NCI-H2227 treated with DMSO at 0.1 percent for 48 hours (cell line): Measurements from ENCODE around the gene NEURL3.
"Not testable (repeated sequence)": the region's sequence is repeated elsewhere in the genome, so short reads cannot be mapped to it uniquely, and the experiment has no call there.

Experiments used
- DNase-seq: peaks from one replicate; lab custom pipeline; 2025; lab: John Stamatoyannopoulos, UW

NEURL3 gene

GRCh38 chr2:96506907-96507240, 1.7 kb upstream of the NEURL3 start:
- DNase-seq = no peak

GRCh38 chr2:96506016-96506906, 1.1 kb upstream of the NEURL3 start:
- DNase-seq = no peak

GRCh38 chr2:96503637-96504243, 1.4 kb downstream of the NEURL3 start:
- no peak for DNase-seq

DNA sequence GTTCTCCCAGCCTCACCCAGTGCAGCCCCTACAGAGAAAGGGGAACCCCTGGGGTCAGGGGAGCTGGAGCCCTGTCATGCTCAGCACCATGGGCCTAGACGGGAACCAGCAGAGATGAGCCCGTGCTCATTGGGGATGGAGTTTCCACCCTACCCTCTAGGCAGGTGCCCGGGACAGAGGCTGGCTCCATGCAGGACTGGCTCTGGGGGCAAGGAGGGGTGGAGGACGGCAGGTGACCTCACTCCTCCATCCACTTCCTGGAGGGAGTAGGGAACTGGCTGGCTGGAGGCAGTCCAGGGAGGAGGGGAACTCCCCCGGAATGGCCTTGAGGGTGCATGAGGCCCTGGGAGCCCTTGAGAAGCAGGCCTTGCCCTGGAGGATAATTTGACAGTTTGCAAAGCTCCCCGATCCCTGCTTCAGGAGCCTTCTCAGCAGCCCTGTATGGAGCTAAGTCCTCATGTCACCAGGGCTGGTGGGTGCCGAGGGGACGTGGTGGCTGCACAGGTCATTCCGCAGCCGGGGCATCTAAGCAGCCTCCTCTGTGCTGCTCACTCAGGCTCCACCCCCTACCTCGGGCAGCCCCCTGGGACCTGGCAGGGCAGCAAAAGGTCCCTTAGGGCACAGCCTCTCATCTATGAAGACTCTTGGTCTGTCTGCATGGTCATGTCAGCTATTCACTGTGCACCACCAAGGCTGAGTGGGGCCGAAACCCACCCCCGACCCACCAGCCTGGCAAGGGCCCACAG, 2.1 kb downstream of the NEURL3 start:
- DNase-seq = no peak

DNA sequence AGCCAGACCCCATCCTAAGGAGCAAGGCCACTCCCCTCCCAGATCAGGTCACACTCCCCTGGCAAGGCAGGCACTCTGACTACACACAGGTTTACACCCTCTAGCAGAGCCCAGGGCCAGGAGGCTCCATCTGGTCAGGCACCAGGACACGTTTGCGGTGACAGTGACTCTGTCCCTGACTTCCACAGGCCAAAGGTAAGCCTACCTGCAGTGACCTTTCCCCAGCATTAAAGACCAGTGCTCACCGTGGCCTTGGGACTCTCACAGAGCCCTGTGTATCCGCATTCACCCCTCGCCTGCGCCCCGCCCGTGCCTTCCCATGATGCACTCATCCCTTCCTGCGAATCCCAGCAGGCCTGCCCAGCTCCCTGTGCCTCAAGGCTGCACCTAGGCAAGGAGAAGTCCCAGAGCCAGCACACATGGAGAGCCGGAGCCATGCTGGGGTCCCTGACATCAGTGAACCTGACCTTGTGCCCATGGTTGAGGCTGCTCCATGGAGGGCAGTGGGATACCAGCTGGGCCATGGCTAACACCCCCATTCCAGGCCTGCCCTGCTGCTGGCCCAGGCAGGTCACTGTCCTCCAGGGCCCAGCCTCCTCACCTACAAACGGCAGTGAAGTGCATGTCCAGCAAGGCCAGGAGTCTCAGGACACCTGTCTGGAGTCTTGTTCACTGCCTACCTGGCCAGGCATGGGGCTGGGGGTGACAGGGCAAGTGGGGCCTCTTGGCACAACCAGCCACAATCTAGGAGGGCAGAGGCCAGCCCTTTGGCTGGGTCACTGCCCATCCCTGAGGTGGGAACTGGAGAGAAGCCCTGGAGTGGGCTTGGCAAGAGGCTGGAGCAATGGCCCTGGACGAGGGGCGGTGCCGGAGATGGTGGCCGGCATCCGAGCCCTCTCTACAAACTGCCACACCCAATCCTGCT, 3.0 kb downstream of the NEURL3 start:
- DNase-seq = no peak

GRCh38 chr2:96501471-96501874, 3.7 kb downstream of the NEURL3 start:
- DNase-seq = no peak

- DNase-seq = no peak
Observed at GRCh38 chr2:96500385-96501066, 4.6 kb downstream of the NEURL3 start.

DNA sequence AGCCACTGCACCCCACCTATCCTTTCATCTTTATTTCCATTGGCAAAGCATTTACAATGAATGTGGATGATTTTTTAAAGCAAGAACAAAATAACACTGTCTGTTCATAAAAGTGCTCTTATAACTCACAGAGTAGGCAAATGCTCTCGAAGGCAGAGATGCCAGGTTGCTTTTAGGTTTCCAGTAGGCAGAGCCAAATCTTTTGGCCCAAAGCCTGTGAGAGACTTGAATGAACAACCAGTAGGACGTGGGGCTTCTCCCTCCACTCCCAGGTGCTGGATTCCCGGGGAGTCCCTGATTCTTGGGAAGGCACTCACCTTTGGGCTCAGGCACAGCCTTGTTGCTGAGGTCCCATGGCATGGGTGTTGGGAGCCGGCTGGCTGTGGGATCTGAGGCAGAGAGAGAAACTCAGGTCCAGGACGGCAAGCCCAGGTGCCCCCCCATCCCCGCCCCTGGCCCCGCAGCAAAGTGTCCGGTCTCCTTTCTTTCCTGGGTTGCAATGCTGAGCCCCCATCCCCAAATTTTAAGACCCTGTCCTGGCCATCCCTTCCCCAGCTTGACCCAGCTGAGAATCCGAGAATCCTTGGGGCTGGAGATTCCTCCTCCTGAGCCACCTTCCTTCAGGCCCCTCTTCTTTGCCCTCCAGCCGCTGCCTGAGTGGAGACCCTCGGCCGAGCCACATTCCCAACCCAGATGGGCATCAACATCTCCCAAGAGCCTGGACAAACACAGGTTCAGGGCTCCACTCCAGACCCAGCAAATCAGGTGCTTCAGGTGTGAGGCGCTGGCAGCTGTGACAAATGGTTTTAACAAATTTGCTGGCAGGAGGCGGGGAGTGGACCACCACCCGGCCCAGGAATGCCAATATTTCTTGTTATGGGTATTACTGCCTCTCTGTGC, 5.8 kb downstream of the NEURL3 start:
- DNase-seq = no peak

GRCh38 chr2:96498611-96499010, 6.5 kb downstream of the NEURL3 start:
- not testable (repeated sequence) for DNase-seq

DNA sequence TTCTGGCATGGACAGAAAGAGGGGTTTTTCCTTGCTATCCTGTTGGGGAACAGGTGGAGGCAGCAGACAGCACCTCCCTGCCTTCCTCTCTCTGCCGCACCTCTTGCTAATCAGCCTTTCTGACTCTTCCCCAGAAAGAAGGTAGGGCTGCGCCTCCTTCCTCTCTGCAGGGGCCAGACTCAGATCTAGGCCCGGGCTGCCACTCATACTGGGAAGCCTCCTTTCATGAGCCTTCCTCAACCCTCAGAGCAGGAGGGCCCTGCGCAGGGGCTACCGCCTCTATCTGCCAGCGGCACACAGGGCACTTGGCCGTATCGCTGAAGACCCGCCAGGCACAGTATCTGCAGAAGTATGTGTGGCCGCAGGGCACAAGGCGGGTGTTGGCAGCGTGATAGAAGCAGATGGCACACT, 7.1 kb downstream of the NEURL3 start:
- no peak for DNase-seq

DNA sequence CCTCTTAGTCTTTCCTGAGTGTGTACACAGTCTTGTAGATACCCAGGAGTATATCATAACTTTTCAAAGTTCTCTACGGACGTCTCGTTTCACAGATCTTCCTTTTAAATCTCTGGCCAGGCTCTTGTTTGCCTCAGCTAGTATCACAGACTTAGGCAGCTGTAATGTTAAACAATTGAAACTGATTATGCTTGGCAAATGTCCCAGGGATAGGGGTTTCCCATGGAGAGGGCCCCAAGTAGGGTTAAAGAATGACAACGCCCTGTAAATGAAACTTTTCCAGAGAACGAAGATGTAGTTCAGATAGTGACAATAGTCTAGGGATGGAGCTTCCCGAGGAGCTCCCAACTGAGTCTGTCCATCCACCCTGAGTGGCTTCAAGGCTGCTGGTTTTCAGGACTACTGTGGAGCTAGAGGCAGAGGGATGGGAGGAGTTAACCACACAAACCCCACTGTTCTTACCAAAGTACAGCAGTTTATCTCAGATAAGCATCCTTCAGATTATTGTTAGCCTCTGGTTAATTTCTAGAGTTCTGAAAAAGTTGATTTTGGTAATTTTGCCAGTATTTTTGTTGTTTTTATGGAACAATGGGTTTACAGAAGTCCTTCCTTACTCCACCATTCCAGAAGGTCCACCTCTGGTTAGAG, 9.1 kb downstream of the NEURL3 start:
- no peak for DNase-seq

DNA sequence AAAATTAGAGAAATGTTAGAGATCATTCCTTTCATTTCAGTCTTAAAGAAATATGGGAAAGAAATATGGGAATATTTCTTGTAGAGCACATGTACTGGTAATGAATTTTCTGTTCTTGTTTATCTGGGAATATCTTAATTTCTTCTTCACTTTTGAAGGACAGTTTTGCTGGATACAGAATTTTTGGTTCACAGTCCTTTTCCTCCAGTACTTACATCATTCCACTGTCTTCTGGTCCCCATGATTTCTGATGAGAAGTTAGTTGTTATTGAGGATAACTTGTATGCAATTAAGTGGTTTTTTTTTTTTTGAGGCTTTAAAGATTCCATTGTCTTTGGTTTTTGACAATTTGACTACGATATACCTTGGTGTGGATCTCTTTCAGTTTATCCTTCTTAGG, 11.0 kb downstream of the NEURL3 start:
- no peak for DNase-seq

- no peak for DNase-seq
Observed at GRCh38 chr2:96493072-96493471, 12.1 kb downstream of the NEURL3 start.

DNA sequence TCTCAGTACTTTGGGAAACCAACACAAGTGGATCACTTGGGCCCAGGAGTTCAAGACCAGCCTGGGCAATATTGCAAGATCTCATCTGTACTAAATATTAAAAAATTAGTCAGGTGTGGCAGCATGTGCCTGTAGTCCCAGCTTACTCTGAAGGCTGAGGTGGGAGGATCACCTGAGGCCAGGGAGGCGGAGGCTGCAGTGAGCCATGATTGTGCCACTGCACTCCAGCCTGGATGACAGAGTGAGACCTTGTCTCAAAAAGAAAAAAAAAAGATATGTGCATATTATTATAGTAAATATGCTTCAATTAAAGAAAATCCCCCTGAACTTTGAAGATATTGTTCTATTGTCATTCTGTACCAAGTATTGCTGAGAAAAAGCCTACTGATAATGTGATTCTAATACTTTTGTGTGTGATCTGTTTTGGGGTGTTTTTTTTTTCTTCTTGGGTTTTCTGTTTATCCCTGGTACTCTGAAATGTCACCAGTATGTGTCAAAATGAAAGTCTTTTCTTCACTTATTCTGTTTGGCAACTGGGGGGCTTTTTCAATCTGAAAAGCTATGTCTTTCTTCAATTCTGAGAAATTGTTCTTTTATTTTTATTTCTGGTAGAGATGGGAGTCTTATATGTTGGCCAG, 13.2 kb downstream of the NEURL3 start:
- DNase-seq = no peak

DNA sequence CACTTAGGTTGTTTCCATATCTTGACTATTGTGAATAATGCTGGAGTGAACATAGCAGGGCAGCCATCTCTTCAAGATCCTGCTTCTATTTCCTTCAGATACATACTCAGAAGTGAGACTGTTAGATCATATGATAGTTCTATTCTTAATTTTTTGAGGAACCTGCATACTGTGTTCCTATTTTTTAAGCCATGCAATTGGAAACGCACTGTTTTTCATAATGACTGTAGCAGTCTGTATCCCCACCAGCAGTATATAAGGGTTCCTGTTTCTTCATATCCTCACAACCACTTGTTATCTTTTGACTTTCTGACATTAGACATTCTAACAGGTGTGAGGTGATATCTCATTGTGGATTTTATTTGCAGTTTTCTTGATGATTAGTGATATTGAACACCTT, 15.5 kb downstream of the NEURL3 start:
- no peak for DNase-seq

GRCh38 chr2:96489261-96489660, 15.9 kb downstream of the NEURL3 start:
- DNase-seq = no peak

DNA sequence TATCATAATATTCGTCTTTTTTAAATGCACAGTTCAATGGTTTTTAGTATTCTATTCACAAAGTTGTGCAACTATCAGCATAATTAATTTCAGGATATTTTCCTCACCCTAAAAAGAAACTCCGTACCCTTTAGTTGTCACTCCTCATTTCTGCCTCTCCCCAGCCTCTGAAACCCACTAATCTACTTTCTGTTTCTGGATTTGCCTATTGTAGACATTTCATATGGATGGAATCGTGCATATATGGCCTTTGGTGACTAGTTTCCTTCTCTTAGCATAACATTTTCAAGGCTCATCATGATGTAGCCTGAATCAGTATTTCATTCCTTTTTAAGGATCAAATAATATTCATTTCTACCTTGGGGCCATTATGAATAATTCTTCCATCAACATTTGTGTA, 18.5 kb downstream of the NEURL3 start:
- DNase-seq = no peak

GRCh38 chr2:96485751-96486651, 19.2 kb downstream of the NEURL3 start:
- peak; percentile 47 for DNase-seq
